ENCODE data around the gene KIAA1549.
"Not testable (repeated sequence)": the region's sequence is repeated elsewhere in the genome, so short reads cannot be mapped to it uniquely, and the experiment has no call there.

Gene KIAA1549

DNA sequence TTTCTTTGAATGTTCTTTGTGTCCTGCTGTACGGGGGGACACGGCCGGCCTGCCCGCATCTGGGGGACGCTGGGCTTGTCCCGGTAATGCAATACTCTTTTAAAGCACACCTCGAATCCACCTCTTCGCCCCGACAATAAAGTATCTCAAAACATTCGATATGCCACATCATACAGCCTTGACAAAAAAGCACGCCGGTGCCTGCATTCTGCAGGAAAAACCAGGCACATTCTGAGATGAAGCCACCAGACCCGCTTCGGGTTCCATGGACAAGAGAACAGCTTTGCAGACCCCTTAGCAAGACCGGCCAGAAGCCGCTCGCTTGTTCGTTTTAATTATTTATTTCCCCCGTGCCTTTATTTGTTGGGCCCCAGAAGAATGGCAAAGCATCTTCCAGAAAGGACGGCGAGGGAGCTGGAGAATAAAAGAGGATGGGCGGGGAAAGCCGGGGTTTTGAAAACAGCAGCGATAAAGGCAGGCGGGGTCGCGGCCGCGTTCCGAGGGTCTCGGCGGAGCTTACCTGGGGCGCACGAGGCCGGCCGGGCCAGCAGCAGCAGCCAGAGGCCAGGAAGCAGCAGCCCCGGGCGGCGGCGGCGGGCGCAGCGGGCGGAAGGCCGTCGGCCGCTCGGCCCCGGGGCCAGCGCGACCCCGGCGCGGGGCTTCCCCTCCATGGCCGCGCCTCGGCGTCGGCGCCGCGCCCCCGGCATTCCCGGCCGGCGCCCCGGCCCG lies 462 bp downstream of the KIAA1549 start:
- TF ChIP-seq POLR2A (IDR thresholded peaks at IDR 0.05; ENCODE audit: low read depth, low read length): no peak
- DNase-seq (ENCODE audit: insufficient read length, low spot score) (peak; percentile 18), FAIRE-seq (no peak)

DNA sequence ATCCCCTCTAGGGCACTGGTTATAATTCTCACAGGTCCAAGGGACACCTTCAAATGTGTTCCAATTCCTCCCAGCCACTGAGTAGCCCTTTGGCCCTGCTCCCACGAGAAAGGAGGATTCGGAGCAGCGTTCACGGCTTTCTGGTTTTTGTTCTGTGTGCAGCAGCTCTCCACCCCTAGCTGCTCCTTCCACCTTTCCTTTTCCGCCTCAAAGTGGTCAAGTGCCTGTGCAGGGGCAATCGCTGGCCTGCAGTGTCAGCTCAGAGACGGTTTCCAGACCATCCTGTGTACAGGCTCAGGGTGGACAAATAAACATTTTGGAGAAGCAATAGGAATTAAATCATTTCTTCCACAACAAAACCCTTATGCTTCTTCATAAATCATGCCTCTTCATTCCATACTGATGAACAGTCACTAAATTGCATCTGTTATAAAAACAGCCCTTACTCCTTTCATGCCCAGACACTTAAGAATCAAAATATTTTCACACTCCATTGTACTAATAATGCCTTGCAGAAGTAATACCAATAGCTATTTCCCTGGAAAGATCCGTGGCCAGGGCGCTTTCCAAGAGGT lies 1.1 kb downstream of the KIAA1549 start:
- FAIRE-seq (no peak), DNase-seq (ENCODE audit: insufficient read length, low spot score) (no peak)
- no peak for TF ChIP-seq POLR2A (IDR thresholded peaks at IDR 0.05; ENCODE audit: low read depth, low read length)

DNA sequence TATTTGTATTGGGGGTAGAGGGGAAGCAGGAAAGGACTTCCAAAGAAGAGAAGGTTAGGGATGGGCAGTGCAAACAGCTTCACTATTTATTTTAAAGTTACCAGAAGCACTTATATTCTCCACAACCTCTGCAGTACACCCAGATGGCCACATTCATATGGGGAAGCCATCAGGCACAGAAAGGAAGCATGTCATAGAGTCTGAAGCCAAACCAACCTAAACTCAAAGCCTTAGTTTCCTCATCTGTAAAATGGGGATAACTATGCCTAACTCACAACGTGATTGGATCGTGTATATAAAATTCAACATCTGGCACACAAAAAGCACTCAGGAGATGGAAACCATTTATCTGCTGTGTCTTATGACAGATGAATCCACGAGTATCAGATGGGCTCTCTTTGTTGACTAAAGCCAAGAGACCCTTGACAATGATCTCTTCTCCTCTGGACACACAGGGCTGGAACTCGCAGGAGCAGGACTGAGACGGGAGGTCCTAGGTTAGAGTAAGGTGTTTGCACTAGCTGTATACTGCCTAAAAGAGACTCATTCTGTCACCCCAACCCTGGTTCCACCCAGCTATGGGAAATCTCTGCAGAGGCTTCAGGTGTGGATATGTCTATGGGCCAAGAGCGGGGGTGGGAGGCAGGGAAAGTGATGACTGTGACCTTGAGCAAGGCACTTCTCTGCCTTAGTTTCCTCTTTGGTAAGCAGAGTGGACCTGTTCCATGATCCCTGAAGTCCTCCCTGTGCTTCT lies 1.8 kb downstream of the KIAA1549 start:
- DNase-seq (ENCODE audit: insufficient read length, low spot score): no peak

DNA sequence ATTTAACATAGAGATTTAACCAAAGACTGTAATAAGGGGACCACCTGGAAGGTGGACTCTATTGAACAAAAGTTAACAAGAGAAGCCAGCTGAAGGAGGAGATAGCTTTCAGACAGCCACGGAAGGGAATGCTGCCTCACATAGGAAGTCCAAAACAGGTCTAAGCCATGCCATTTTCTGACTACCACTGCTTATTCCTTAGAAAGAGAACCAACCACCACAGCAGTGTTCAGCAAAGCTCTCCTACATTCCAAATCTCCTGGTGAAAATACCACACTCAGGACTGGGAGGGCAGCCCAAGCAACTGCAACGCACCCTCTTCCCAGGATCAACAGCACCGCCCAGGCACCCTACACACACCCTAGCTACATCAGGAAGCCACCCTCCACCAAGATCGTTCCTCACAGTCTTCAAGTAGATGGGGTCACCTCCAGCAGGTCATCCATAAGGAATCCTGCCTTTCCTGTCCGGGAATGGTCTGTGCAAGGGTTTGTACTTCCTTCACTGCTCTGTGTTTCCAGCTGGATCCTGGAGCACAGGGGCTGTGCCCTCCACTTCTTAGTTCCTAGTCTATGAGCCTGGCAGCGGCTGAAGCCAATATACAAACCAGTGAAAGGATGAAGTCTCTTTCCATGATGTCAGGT lies 2.5 kb downstream of the KIAA1549 start:
- FAIRE-seq (no peak), DNase-seq (ENCODE audit: insufficient read length, low spot score) (no peak)
- no peak for TF ChIP-seq POLR2A (IDR thresholded peaks at IDR 0.05; ENCODE audit: low read depth, low read length)

More for the DNA sequence above, 1.8 kb downstream of the KIAA1549 start:
- no peak for TF ChIP-seq POLR2A (IDR thresholded peaks at IDR 0.05; ENCODE audit: low read depth, low read length)
- FAIRE-seq: no peak

DNA sequence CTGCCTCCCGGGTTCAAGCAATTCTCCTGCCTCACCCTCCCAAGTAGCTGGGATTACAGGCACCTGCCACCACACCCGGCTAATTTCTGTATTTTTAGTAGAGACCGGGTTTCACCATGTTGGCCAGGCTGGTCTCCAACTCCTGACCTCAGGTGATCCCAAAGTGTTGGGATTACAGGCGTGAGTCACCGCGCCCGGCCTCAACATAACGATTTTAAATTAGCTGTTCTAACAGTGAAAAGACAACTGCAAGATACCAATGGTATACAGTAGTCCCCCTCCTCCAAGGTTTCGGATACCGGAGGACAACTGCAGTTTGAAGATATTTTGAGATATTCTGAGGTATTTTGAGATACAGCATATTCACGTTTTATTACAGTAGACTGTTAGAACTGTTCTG lies 5.0 kb downstream of the KIAA1549 start:
- DNase-seq (ENCODE audit: insufficient read length, low spot score); FAIRE-seq: not testable (repeated sequence)

DNA sequence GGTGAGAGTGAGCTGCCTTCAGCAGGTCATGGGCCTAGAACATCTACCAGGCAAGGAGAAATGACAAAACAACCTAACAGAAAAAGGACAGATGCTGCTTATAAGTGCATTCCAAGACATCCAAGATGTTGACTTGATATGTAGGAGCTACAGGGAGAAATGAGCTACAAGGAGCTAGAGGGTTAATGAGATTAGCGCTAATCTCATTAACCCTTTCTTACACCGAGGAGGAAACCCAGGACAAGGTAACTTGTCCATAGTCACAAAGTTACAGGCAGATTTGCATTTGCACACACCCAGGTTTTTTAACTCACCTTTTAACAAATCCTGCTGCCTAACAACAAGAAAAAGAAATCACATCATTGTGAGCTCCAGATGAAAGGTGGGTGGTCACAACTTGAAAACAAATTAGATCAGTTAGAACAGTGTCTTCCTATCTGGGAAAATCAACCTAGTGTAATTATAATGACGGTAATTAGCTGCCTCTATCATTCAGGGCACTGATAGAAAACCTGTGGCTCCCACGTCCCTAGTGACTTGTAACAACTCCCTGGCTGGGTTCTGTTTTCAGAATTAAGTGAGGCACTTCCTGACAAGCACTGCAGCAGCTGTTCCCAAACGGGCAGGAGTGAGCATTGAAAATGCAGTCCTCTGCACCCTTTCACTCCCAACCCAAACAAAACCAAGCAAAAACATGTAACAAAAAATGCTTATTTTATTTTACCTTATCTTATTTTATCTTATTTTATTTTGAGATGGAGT lies 5.7 kb downstream of the KIAA1549 start:
- FAIRE-seq (no peak), DNase-seq (ENCODE audit: insufficient read length, low spot score) (no peak)
- TF ChIP-seq POLR2A (IDR thresholded peaks at IDR 0.05; ENCODE audit: low read depth, low read length): no peak

DNA sequence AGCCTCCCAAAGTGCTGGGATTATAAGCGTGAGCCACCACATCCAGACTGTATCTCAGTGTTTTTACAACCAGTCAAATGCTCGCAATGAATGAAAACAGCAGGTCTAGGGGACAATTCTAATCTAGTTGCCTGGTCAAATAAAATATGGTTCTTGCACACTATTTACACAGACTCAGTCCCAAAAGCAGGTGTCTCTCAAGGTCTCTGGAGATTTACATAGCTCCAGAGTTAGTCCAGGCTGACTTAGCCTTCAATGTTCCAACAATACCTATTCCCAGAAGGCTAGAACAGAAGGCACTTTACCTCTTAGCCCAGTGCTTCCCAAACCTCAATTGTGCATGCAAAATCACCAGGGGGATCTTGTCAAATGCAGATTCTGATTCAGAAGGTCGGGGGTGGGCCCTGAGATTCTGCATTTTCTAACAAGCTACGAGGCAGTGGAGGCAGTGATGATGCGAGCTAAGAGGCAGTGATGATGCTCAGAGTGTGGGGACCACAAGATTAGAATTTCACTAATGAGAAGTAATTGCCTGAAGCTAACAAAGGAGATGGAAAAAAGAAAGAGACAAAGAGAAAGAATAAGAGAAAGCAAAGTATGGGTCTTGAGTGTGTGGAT lies 6.4 kb downstream of the KIAA1549 start:
- no peak for FAIRE-seq
- no peak for DNase-seq (ENCODE audit: insufficient read length, low spot score)
- no peak for TF ChIP-seq POLR2A (IDR thresholded peaks at IDR 0.05; ENCODE audit: low read depth, low read length)

DNA sequence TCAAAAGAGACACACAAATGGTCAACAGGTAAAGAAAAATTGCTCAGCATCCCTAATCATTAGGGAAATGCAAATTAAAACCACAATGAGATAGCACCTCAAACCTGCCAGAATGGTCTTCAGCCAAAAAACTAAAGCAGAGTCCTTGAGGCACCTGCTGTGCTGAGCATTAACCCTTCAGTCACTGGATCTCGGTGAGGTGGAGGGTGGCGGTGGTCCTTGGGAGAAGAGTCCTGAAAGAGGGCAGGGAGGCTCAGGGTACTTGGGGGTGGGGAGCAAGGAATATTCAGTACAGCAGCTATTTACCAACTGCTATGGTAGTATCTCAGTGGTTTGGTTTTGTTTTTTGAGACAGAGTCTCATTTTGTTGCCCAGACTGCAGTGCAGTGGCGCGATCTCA lies 7.1 kb downstream of the KIAA1549 start:
- FAIRE-seq: no peak
- no peak for TF ChIP-seq POLR2A (IDR thresholded peaks at IDR 0.05; ENCODE audit: low read depth, low read length)
- no peak for DNase-seq (ENCODE audit: insufficient read length, low spot score)

DNA sequence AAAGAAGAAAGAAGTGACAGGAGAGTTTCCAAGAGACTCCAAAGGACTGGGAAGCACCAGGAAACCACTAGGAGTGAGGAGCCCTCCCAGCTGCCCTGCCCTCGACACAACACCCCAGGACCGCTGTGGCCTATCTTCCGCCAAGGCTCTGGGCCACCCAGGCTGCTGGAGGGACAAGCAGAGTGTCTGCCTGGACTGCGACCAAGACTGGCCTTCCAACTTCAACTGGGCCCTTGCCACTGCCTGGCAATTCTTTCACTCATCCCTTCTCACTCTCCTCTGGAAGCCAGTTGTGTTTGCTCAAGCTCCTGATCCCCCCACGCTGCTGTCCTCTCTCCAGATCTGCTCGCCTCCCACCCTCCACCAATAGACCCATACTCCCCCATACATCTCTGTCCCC lies 10.2 kb downstream of the KIAA1549 start:
- DNase-seq (ENCODE audit: insufficient read length, low spot score): no peak
- FAIRE-seq: no peak
- no peak for TF ChIP-seq POLR2A (IDR thresholded peaks at IDR 0.05; ENCODE audit: low read depth, low read length)

DNA sequence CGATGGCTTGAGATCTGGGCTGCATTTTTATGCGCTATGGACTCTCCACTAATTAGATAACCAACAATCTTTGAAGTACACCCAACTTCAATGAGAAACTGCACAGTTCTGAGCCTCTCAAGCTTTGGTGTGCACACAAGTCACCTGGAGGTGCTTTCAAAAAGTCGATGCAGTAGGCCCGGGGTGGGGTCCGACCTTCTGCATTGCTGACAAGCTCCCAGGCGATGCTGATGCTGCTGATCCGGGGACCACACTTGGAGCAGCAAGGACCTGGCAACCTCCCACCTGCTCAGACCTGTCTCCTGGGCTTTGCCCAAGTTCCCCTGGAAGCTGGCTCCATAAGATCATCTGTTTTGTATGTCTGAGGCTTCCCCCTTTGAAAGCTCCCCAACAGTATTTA lies 10.7 kb downstream of the KIAA1549 start:
- FAIRE-seq: no peak

DNA sequence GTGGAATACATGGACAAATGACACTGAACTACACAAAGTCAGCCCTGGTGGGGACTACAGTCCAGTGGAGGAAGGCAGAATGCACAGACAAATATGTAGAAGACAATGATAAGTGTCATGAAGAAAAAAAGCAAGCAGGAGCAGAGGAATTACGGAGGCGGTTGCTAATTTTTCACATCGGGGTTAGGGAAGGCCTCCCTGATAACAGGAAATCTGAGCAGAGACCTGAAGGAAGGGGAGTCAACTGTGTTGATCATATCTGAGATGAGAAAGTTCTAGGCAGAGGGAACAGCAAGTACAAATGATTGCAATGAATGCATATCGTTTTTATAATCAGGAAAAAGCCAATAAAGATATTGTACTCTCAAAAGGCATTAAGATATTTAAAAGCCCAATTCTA lies 14.0 kb downstream of the KIAA1549 start:
- no peak for DNase-seq (ENCODE audit: insufficient read length, low spot score)
- TF ChIP-seq POLR2A (IDR thresholded peaks at IDR 0.05; ENCODE audit: low read depth, low read length): no peak
- FAIRE-seq: no peak

More for the DNA sequence above, 10.7 kb downstream of the KIAA1549 start:
- no peak for DNase-seq (ENCODE audit: insufficient read length, low spot score)
- no peak for TF ChIP-seq POLR2A (IDR thresholded peaks at IDR 0.05; ENCODE audit: low read depth, low read length)

DNA sequence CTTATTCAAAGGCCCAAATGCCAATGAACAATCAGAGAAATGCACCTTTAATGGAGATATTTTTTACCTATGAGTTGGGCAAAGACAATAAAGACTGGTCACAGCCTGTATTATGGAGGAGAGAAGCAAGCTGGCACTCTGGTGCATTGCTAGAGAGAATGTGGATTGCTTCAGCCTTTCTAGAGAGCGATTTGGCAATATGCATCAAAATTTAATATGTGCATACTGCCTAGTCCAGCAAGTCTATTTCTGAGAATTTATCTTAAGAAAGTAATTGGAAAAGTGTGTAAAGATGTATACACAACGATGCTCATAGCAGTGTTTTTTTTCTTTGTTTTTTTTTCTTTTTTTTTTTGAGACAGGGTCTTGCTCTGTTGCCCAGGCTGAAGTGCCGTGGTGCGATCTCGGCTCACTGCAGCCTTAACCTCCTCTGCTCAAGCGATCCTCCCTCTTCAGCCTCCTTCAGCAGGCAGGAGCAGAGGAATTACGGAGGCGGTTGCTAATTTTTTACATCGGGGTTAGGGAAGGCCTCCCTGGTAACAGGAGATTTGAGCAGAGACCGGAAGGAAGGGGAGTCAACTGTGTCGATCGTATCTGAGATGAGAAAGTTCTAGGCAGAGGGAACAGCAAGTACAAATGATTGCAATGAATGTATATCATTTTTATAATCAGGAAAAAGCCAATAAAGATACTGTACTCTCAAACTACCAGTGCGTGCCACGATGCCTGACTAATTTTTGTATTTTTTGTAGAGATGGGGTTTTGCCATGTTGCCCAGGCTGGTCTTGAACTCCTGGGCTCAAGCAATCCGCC lies 16.4 kb downstream of the KIAA1549 start:
- no peak for DNase-seq (ENCODE audit: insufficient read length, low spot score)
- TF ChIP-seq POLR2A (IDR thresholded peaks at IDR 0.05; ENCODE audit: low read depth, low read length): no peak
- FAIRE-seq: no peak
